Suppressor macrophage treated with lipopolysaccharide for 4 hours (primary cell): ENCODE results near the gene SNAP91.
"Not testable (repeated sequence)": the region's sequence is repeated elsewhere in the genome, so short reads cannot be mapped to it uniquely, and the experiment has no call there.

ENCODE experiments used
- DNase-seq: peaks from one replicate; pipeline ENCODE4 v3.0.0-alpha.2; 2020

SNAP91 gene

GRCh38 chr6:83708970-83709747 lies at the start of gene SNAP91:
TSS of gene SNAP91 (minus strand) at chr6:83709101. CDS start at chr6:83707927, 1,174 bp downstream.
- DNase-seq: no peak

GRCh38 chr6:83758533-83758932 lies 49.6 kb upstream of the SNAP91 start:
- no peak for DNase-seq

GRCh38 chr6:83757021-83757420 lies 48.1 kb upstream of the SNAP91 start:
- no peak for DNase-seq

GRCh38 chr6:83756565-83756964 lies 47.7 kb upstream of the SNAP91 start:
- no peak for DNase-seq

- DNase-seq: not testable (repeated sequence)
Observed at GRCh38 chr6:83752375-83752774, 43.5 kb upstream of the SNAP91 start.

GRCh38 chr6:83741089-83741488 lies 32.2 kb upstream of the SNAP91 start:
- no peak for DNase-seq

- DNase-seq: no peak
Observed at GRCh38 chr6:83735461-83735860, 26.6 kb upstream of the SNAP91 start.

- DNase-seq: no peak
Observed at GRCh38 chr6:83729871-83730270, 21.0 kb upstream of the SNAP91 start.

GRCh38 chr6:83722876-83723275 lies 14.0 kb upstream of the SNAP91 start:
- DNase-seq: no peak

- no peak for DNase-seq
Observed at GRCh38 chr6:83717809-83718208, 8.9 kb upstream of the SNAP91 start.

- no peak for DNase-seq
Observed at GRCh38 chr6:83711958-83712357, 3.1 kb upstream of the SNAP91 start.

- DNase-seq: no peak
Observed at GRCh38 chr6:83709748-83710050, 798 bp upstream of the SNAP91 start.

GRCh38 chr6:83708546-83708969 lies 343 bp downstream of the SNAP91 start:
- DNase-seq: no peak

- DNase-seq: no peak
Observed at GRCh38 chr6:83707829-83708545, 914 bp downstream of the SNAP91 start.

GRCh38 chr6:83702749-83703148 lies 6.2 kb downstream of the SNAP91 start:
- no peak for DNase-seq

- no peak for DNase-seq
Observed at GRCh38 chr6:83702077-83702476, 6.8 kb downstream of the SNAP91 start.

GRCh38 chr6:83696674-83697073 lies 12.2 kb downstream of the SNAP91 start:
- DNase-seq: no peak

- DNase-seq: no peak
Observed at GRCh38 chr6:83685481-83685880, 23.4 kb downstream of the SNAP91 start.

- no peak for DNase-seq
Observed at GRCh38 chr6:83677791-83678190, 31.1 kb downstream of the SNAP91 start.

- no peak for DNase-seq
Observed at GRCh38 chr6:83637953-83638352, 70.9 kb downstream of the SNAP91 start.

- DNase-seq: no peak
Observed at GRCh38 chr6:83636800-83637199, 72.1 kb downstream of the SNAP91 start.

GRCh38 chr6:83633609-83634008 lies 75.3 kb downstream of the SNAP91 start:
- DNase-seq: no peak

- DNase-seq: no peak
Observed at GRCh38 chr6:83633149-83633548, 75.8 kb downstream of the SNAP91 start.

GRCh38 chr6:83629908-83630307 lies 79.0 kb downstream of the SNAP91 start:
- DNase-seq: not testable (repeated sequence)
